SK-N-SH treated with all-trans-retinoic acid at 6 μM for 48 hours (cell line): ENCODE measurements around the gene SLC13A3.

ENCODE experiments used
- ARNTL ChIP-seq: fragments of 450-650 bp; formaldehyde crosslinking; IDR thresholded peaks from 2 replicates; pipeline ENCODE4 v1.5.0; 2020; ENCODE audit warnings: low read depth, mild to moderate bottlenecking, moderate library complexity, borderline replicate concordance
- CSDC2 ChIP-seq: fragments of 250-450 bp; sonication (Bioruptor Pico); IDR thresholded peaks from 2 replicates; pipeline ENCODE4 v1.5.0; 2020; ENCODE audit warnings: mild to moderate bottlenecking, moderate library complexity
- OSR1 ChIP-seq: fragments of 250-450 bp; sonication (Bioruptor Pico); IDR thresholded peaks from 2 replicates; pipeline ENCODE4 v1.8.0; 2022; ENCODE audit warnings: moderate library complexity, mild to moderate bottlenecking, inconsistent platforms
- PATZ1 ChIP-seq: fragments of 250-450 bp; sonication (Bioruptor Pico); IDR thresholded peaks from 2 replicates; pipeline ENCODE4 v1.8.0; 2020; ENCODE audit warnings: mild to moderate bottlenecking, moderate library complexity, borderline replicate concordance
- RARB ChIP-seq: fragments of 250-450 bp; sonication (Bioruptor Pico); IDR thresholded peaks from 2 replicates; pipeline ENCODE4 v1.8.0; 2021; ENCODE audit warnings: mild to moderate bottlenecking, moderate library complexity
- SNAI2 ChIP-seq: fragments of 250-450 bp; sonication (Bioruptor Pico); IDR thresholded peaks from 2 replicates; pipeline ENCODE4 v1.5.0; 2020; ENCODE audit warnings: mild to moderate bottlenecking, moderate library complexity
- ZFP30 ChIP-seq: fragments of 450-650 bp; formaldehyde crosslinking; IDR thresholded peaks from 2 replicates; pipeline ENCODE4 v1.5.0; 2022; ENCODE audit warnings: mild to moderate bottlenecking, moderate library complexity
- ZNF70 ChIP-seq: fragments of 450-650 bp; formaldehyde crosslinking; IDR thresholded peaks from 2 replicates; pipeline ENCODE4 v1.5.0; 2020; ENCODE audit warnings: mild to moderate bottlenecking, moderate library complexity

GRCh38 chr20:46563860-46564221, 87.4 kb downstream of the SLC13A3 start:
- no peak for TF ChIP-seq ZNF70 (CRISPR knock-in tag)
- no peak for TF ChIP-seq OSR1 (CRISPR knock-in tag)
- no peak for TF ChIP-seq ARNTL (CRISPR knock-in tag)
- no peak for TF ChIP-seq ZFP30 (CRISPR knock-in tag)
- TF ChIP-seq RARB (CRISPR knock-in tag) = no peak
- TF ChIP-seq CSDC2 = no peak
- no peak for TF ChIP-seq PATZ1 (CRISPR knock-in tag)
- TF ChIP-seq SNAI2 = no peak
